UCSD-AML1 (cell line): Measurements from ENCODE around the gene COL9A3.

Experiments used
- DNase-seq: peaks from one replicate; lab custom pipeline; 2025; ENCODE audit not compliant: unreplicated experiment; lab: John Stamatoyannopoulos, UW

COL9A3 gene

GRCh38 chr20:62822239-62822787 is 5.5 kb downstream of the COL9A3 start:
- DNase-seq = no peak

- DNase-seq = peak; percentile 77
Observed at GRCh38 chr20:62822788-62823651, 6.2 kb downstream of the COL9A3 start.

- no peak for DNase-seq
Observed at GRCh38 chr20:62823688-62824475, 7.0 kb downstream of the COL9A3 start.

DNA sequence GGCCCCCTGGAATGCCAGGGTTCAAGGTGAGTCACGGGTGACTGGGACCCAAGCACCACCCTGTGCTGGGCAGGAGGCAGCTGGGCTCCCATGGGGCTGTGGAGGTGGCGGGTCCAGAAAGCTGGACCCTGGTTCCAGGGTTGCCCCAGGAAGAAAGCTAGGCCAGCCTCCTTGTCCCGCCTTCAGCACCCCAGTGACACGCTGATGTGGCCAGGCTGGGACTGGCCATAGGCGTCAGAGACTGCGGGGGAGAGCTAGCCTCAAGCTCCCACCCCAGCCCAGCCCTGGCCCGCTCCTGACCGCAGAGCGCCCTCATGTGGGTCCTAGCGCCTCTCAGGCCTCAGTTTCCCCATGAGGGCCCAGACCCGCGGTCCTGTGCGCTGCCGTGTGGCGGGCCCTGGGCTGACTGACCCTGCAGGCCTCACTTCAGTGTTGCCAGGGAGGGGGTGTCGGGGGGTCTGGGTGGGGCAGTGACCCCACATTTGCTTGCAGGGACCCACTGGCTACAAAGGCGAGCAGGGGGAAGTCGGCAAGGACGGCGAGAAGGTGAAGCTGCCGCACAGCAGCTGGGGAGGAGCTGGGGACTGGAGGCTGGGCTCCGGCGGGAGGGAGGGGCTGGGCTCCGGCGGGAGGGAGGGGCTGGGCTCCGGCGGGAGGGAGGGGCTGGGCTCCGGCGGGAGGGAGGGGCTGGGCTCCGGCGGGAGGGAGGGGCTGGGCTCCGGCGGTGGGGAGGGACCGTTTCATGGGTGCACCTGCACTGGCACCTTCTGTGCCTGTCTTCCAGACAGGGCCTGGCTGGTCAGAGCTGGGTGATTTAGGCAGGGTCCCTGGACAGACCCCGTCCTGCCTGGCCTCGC is 7.9 kb downstream of the COL9A3 start:
- peak; percentile 35 for DNase-seq

DNA sequence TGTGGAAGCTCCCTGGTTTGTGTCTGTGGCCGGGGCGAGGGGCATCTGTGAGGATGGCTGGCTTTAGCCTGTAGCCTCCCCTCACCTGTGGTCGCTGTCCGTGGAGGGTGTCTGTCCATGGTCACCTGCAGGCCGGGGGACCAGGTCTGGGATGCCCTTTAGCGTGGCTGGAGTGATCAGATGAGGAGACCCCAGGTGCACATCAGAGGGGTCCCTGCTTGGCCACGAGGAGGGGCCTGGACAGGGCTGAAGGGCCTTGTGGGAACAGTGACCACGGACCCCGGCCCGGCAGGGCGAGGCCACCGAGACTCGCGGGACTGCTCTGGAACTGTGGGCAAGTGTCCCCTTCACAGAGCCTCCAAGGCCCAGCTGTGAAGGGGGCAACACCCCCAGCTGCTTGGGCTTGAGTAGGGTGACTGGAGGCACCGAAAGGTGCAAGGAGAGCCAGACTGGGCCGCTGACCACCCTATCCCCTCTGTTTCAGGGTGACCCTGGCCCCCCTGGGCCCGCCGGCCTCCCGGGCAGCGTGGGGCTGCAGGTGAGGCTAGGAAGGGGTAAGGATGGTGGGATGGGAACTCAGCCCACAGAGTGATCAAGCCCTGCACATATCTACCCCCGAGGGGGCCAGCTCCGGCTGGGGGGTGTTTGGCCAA is 8.6 kb downstream of the COL9A3 start:
- no peak for DNase-seq

DNA sequence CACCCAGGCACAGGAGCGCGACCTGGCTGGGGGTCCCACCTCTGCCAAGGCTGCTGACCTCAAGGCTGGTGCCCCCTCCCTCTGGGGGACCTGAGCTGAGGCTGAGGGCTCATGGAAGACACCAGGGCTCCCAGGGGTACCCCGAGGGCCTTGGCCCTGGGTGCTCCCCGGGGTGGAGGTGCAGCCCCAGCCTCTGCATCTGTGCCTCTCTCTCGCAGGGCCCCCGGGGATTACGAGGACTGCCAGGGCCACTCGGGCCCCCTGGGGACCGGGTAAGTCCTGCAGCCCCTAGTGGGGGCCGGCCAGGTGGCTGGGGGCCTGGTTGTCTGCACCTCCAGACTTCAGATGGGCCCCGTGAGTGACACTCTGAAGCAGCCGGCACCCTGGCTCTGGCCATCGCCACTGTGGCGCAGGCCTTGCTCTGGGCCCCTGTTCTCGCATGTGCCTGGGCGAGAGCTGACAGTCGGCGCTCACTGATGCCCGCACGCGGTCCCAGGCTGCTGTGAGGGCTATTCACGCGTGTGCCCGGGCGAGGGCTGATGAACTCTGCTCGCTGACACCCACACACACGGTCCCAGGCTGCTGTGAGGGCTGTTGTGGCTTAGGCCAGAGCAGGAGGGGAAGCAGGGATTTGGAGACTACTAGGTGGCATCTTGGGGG is 9.3 kb downstream of the COL9A3 start:
- DNase-seq = no peak

- DNase-seq = no peak
Observed at GRCh38 chr20:62826646-62827310, 9.9 kb downstream of the COL9A3 start.

- no peak for DNase-seq
Observed at GRCh38 chr20:62827311-62828038, 10.6 kb downstream of the COL9A3 start.

- DNase-seq = no peak
Observed at GRCh38 chr20:62828051-62828450, 11.2 kb downstream of the COL9A3 start.

DNA sequence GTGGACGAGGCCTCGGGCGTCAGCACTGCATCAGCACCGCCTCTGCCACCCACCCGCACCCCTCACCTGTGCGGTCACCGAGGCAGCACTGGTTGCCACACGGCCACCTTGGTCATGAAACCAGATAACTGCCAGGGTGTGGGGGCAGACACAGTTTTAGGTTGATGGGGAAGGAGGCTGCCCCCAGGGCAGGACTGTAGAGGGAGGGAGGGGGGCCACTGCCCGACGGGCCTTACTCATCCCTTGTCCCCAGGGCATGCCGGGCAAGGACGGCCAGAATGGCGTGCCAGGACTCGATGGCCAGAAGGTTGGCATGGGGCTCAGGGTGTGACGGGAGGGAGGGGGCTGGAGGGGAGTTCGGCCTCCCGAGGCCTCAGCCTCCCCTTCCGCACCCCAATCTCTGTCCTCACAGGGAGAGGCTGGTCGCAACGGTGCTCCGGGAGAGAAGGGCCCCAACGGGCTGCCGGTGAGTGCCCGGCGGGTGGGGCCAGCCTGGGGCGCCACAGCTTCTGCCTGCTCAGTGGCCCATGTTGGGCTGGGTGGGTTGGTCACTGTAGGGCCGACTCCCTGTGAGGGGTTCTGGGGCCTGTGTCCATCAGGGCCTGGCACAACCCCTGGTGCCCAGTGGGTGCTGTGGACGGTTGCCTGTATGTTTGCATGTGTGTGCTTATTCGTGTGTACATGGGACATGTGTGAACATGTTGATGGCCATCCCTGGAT is 11.8 kb downstream of the COL9A3 start:
- no peak for DNase-seq

- DNase-seq = no peak
Observed at GRCh38 chr20:62829231-62830230, 12.7 kb downstream of the COL9A3 start.

DNA sequence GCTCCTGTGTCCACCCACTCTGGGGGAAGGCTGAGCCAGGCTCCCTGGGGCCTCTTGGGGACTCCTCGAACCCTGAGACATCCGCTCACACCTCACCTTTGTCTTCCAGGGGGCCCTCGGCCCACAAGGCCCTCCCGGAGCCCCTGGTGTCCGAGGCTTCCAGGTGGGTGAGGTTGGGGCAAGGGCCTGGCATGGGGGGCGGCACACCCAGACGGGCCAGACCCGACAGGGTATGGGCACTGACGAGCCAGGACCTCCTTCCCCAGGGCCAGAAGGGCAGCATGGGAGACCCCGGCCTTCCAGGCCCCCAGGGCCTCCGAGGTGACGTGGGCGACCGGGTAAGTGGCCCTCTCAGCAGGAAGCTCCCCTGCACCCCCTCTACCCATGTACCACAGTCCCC is 13.4 kb downstream of the COL9A3 start:
- DNase-seq = no peak

- no peak for DNase-seq
Observed at GRCh38 chr20:62830821-62831220, 14.0 kb downstream of the COL9A3 start.

- no peak for DNase-seq
Observed at GRCh38 chr20:62831361-62831788, 14.5 kb downstream of the COL9A3 start.

DNA sequence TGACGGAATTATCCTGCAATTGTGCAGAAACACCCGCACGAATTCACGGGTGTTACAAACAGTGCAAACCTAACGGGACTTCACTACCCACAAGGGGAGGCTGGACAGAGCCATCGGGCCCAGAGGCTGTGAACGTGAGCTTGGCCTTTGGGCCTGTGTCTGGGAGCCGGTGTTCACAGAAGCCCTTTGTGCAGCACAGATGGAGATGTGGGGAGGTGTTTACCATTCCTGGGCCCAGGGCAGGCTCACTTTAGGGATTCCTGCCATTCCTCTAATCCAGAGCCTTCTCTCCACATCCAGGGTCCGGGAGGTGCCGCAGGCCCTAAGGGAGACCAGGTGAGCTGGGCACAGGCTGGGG is 15.0 kb downstream of the COL9A3 start:
- DNase-seq = no peak

- peak; percentile 80 for DNase-seq
Observed at GRCh38 chr20:62832212-62832922, 15.5 kb downstream of the COL9A3 start.
